Measurements from ENCODE around the gene PNKP. TPM values are rescaled to one million over a fixed set of nuclear protein-coding genes. Genes with fewer than 3 reads are reported as not detected.

PNKP gene
- total RNA-seq, 2 donors from 2014 or later: 53.7 to 137 TPM

DNA sequence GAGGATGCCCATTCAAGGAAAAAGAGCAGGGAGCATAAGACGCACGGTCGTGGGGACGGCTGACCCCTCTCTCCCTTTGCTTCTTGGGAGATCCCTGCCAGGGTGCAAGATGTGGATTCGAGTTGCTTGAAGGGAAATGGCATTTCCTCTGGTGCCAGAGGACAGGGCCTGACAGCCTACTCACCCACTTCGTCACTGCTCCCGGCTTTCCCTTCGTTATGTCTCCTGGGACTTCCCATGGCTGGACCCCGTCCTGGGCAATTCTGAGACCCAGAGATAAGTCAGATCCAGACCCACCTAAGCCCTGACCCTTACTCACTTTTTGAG lies 11.3 kb upstream of the PNKP start:
- H3K4me3 ChIP-seq: no peak overlapping the region
- H3K9ac ChIP-seq (ENCODE audit: low read depth in 2 of 2, low read length in 2 of 2): no peak overlapping the region
- TF ChIP-seq, protein P1, sequence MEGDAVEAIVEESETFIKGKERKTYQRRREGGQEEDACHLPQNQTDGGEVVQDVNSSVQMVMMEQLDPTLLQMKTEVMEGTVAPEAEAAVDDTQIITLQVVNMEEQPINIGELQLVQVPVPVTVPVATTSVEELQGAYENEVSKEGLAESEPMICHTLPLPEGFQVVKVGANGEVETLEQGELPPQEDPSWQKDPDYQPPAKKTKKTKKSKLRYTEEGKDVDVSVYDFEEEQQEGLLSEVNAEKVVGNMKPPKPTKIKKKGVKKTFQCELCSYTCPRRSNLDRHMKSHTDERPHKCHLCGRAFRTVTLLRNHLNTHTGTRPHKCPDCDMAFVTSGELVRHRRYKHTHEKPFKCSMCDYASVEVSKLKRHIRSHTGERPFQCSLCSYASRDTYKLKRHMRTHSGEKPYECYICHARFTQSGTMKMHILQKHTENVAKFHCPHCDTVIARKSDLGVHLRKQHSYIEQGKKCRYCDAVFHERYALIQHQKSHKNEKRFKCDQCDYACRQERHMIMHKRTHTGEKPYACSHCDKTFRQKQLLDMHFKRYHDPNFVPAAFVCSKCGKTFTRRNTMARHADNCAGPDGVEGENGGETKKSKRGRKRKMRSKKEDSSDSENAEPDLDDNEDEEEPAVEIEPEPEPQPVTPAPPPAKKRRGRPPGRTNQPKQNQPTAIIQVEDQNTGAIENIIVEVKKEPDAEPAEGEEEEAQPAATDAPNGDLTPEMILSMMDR (IDR thresholded peaks at IDR 0.05): no peak
- no peak overlapping the region for H3K27ac ChIP-seq
- H3K4me1 ChIP-seq: peaks cover 4% of the 10 kb centered on the region
- no peaks in the 10 kb centered on the region for H3K27me3 ChIP-seq
- no peaks in the 10 kb centered on the region for H3K9me3 ChIP-seq
- intact Hi-C loops (cut with DNase I): no loop called here
- H3K36me3 ChIP-seq: peaks cover 14% of the 10 kb centered on the region
- DNase-seq: peak; percentile 35

DNA sequence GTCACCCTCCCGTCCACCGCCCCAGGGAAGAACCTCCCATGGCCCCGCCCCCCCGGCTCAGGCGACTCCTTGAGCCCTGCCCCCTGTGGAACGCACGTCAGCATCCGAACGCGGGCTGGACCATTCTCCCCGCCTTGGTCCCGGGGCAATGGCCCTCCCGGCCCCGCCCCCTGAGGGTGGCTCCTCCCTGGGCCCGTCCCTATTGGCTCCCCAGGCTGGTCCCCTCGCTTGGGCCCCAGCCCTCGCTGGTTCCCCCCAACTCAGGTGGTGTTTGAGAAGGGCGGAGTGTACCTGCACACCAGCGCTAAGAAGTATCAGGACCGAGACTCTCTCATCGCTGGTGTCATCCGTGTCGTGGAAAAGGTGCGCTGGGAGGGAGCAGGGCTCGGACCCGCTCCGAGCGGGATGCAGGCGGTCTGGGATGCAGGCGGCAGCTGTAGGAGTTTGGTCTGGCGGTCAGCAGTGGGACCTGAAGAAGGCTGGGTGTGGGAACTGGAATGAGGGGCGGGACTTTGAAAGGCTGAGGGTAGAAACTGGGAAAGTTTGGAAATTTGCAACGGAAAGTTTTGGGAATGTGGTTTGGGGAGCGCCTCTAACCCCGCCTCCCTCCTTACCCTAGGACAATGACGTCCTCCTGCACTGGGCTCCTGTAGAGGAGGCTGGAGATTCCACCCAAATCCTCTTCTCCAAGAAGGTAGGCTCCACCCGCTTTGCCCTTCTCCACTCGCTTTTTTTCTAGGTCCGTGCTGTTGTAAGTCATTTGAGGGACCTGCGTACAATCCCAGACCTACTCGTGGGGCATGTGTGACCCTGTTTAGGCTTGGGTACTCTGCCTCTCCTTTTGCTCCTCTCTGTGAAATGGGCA lies 10.7 kb upstream of the PNKP start:
- intact Hi-C loops (cut with DNase I): no loop called here
- Histone ChIP-seq H3K9me3 (no peaks in the 10 kb centered on the region), H3K9ac (ENCODE audit: low read depth in 2 of 2, low read length in 2 of 2) (peak overlapping the region; percentile 75 to 99), H3K27ac (peak overlapping the region; percentile 97), H3K27me3 (no peaks in the 10 kb centered on the region), H3K4me3 (peak overlapping the region; percentile 81), H3K4me1 (peaks cover 4% of the 10 kb centered on the region), H3K36me3 (peaks cover 12% of the 10 kb centered on the region)
- TF ChIP-seq, protein P1 (IDR thresholded peaks at IDR 0.05): no peak
- DNase-seq: peak; percentile 99

DNA sequence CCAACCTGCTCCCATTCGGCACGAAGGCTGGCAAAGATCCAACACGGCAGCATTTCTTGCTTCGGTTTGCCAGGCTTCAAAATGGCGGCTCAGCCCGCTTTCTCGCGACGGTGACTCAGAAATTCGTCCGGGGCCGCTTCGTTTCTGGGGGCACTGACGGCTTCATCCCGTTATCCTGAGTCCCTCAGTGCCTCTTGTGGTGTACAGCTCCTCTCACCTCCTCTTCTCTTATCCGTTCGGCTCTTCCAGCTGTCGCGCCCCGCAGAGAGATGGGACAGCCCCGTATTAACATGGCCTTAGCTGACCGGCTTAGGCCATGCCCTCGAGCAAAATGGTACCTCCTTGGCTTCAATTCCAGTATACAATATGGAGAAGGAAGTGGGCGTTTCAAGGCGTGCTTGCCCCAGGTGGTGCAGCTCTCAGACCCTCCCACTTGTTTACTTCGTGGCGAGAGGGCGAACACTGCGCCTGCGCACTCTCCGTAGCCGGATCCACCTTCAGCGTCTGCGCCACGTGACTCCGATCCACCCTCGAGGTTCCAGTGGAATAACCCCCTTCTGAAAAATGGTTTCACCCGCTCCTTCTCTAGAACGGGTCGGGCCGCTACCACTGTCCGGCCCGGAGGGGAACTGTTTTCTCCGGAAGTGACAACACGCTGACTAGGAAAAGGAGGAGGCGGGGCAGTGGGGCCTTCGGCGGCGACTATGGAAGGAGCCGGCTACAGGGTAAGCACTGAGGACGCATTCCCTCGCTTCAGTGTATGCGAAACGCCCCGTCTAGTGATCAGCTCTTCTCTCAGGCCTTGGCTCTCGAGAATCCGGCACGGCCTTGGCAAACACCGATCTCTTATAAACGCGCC lies 9.9 kb upstream of the PNKP start, which contains the start of the genes AKT1S1 and TBC1D17:
TSS of gene AKT1S1 (minus strand) at position 336 of the 859 bp plus-strand sequence. CDS start 4,060 bp downstream, outside the sequence.
TSS of gene TBC1D17 (plus strand) at position 683 of the 859 bp plus-strand sequence. CDS start at position 705, 22 bp downstream.
- no peaks in the 10 kb centered on the region for H3K27me3 ChIP-seq
- no peaks in the 10 kb centered on the region for H3K9me3 ChIP-seq
- TF ChIP-seq, protein P1 (IDR thresholded peaks at IDR 0.05): no peak
- DNase-seq: peak; percentile 98
- peak within 1 kb of the TSS; percentile 97 for H3K27ac ChIP-seq
- H3K36me3 ChIP-seq: peaks cover 3% of the 10 kb centered on the region
- H3K4me3 ChIP-seq: peak within 1 kb of the TSS; percentile 81
- peak within 1 kb of the TSS; percentile 99 to 100 for H3K9ac ChIP-seq (ENCODE audit: low read depth in 2 of 2, low read length in 2 of 2)
- intact Hi-C loops (cut with DNase I): no loop called here
- peaks cover 4% of the 10 kb centered on the region for H3K4me1 ChIP-seq

DNA sequence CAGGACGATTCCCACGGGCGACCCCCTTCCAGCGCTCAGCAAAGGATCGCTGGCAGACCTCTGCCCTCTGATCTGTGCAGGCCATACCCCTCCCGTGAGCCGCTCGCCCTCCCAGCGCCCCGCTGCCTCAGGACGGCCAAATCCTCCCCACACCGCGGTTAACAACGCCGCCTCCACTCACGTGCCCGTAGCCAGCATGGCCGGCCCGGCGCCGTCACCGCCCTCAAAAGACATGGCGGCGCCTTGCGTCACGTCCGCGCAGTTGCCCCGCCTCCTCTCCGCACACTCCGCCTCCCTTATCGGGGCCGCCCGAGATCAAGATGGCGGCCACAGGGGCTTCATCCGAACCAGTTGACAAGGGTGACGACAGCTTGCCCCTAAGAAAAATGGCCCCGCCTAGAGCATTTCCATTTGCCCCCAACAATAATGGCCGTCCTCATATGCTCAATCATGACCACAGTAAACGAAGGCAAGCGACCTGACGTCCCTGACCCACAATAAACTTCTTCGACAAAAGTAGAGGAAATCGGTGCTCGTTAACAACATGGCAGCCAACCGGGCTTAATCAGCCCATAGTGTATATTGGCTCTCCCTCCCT lies 9.1 kb upstream of the PNKP start:
- intact Hi-C loops (cut with DNase I): no loop called here
- Histone ChIP-seq H3K9ac (ENCODE audit: low read depth in 2 of 2, low read length in 2 of 2) (peak overlapping the region; percentile 99 to 100), H3K4me3 (peak overlapping the region; percentile 81), H3K27ac (peak overlapping the region; percentile 97), H3K4me1 (peaks cover 4% of the 10 kb centered on the region), H3K36me3 (no peaks in the 10 kb centered on the region), H3K27me3 (no peaks in the 10 kb centered on the region), H3K9me3 (no peaks in the 10 kb centered on the region)
- peak; percentile 97 for DNase-seq
- TF ChIP-seq, protein P1 (IDR thresholded peaks at IDR 0.05): no peak

DNA sequence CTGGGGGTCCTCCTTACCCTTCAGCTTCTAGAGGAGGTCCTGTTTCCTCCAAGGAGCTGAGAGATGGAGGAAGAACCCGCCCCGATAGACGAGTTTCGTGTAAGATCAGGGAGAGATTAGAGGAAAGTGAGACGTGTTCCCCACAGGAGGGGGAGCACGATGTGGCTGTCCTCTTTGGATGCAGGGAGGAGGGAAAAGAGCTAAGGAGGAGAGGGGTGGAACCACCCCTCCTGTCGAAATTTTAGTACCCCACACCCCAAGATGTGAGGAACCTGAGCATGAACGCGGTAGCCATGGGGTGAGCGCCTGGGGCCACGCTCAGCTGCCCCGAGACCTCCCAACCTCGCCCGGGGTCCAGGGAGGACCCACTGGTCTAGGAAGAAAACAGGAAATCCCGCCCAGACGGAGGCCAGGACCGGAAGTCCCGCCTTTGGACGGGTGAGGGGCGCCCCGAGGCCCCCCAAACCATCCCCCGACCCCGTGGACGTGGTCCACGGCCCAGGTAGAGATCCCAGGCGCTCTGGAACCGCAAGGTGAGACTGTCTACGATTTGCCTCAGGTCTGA lies 8.6 kb upstream of the PNKP start:
- Histone ChIP-seq H3K27ac (peak overlapping the region; percentile 97), H3K9me3 (no peaks in the 10 kb centered on the region), H3K4me3 (peak overlapping the region; percentile 81), H3K9ac (ENCODE audit: low read depth in 2 of 2, low read length in 2 of 2) (peak overlapping the region; percentile 99 to 100), H3K4me1 (peaks cover 4% of the 10 kb centered on the region), H3K27me3 (no peaks in the 10 kb centered on the region), H3K36me3 (no peaks in the 10 kb centered on the region)
- intact Hi-C loops (cut with DNase I): no loop called here
- DNase-seq: peak; percentile 81
- TF ChIP-seq, protein P1 (IDR thresholded peaks at IDR 0.05): no peak
